NOMO-1 treated with dmso at 0.1 percent for 144 hours (cell line): ENCODE data around the gene FRMD4A.
A peak's percentile ranks its signal among the peaks of the same experiment; 100 is the strongest.
"Not testable (repeated sequence)": the region's sequence is repeated elsewhere in the genome, so short reads cannot be mapped to it uniquely, and the experiment has no call there.

Experiments
- DNase-seq: peaks from one replicate; lab custom pipeline; 2025; ENCODE audit not compliant: unreplicated experiment; lab: John Stamatoyannopoulos, UW

Gene FRMD4A

DNA sequence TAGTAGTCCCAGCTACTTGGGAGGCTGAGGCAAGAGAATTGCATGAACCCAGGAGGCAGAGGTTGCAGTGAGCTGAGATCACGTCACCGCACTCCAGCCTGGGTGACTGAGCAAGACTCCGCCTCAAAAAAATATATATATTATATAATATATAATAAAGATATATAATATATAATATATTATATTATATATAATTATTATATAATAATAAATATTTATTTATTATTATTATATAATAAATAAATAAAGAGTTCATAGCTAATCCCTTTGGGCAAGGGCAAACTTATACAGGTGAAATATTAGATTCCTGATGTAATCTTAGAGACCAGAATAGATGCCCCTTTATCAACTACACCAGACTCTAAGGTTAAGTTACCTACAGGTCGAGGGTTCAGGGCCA is 558.7 kb downstream of the FRMD4A start:
- no peak for DNase-seq

DNA sequence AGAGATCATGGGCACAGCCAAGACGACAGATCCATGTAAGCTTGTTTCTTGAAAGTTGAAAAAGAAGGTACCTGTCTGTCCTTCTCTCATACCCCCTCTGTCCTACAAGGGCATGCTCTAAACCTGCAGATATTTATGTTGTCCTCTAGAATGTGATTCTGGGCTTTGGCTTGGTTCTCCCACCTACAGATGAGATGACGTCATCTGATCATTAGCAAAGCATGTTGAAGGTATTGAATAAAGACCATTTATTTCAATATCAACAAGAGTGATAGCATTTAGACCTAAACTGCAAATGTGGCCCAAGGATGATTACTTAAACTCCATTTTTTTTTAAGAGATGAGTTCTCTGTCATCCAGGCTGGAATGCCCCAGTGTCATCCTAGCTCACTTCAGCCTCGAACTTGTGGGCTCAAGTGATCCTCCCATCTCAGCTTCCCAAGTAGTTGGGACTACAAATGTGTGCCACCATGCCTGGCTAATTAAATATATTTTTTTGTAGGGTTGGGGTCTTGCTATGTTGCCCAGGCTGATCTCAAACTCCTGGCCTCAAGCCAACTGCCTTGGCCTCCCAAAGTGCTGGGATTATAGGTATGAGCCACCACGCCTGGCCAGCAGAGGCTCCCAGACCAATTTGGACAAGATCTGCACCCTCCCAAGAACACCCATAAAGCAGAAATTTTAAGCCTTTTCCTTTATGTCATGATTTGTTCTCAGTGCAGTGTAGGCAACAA is 559.8 kb downstream of the FRMD4A start:
- no peak for DNase-seq

DNA sequence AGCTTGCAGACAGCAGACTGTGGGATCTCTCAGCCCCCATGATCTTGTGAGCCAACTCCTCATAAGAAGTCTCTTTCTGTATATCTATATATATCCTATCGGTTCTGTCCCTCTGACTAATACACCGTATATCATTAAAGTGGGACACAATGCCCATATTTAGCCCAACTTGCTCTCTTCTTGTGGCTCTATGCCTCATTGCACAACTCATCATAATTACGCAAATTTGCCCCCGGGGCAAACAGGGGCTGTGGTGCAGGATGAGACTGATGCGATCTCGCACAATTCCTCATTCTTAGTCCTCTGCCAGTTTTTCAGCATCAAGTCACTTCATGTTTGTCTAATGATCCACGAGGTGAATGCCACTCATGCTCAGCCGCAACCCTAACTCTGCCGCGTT is 560.8 kb downstream of the FRMD4A start:
- peak; percentile 85 for DNase-seq

DNA sequence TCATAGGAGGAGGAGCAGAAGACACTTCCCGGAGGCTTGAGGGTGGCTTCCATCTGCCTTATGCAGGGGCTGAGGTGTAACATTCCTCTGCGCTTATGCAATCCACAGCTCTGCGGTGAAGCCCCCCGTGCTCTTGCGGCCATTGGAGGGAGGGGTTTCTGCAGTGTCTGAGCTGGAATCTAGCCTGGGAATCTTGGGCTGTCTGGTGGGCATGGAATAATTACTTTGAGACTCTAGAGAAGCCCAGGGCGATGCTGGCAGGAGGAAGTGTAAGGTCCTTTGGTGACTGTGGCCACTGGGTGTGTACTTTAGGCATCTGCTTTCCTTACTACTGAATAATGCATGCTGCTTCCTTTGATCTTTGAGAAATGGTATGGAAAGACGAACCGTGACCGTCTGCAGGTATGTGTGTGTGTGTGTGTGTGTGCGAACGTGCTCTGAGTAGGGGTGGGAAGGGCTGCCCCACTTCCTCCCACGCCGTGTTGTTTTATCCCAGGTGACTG is 563.0 kb downstream of the FRMD4A start:
- no peak for DNase-seq

DNA sequence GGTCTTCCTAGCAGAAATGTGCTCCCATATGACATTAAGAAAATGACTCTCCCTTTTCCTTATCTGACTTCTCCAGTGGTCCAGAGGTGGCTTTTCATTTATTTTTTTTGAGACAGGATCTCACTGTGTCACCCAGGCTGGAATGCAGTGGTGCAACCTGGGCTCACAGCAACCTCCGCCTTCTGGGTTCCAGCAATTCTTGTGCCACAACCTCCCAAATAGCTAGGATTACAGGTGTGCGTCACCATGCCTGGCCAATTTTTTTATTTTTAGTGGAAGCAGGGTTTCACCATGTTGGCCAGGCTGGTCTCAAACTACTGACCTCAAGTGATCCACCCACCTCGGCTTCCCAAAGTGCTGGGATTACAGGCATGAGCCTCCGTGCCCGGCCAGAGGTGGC is 563.6 kb downstream of the FRMD4A start:
- DNase-seq: not testable (repeated sequence)

DNA sequence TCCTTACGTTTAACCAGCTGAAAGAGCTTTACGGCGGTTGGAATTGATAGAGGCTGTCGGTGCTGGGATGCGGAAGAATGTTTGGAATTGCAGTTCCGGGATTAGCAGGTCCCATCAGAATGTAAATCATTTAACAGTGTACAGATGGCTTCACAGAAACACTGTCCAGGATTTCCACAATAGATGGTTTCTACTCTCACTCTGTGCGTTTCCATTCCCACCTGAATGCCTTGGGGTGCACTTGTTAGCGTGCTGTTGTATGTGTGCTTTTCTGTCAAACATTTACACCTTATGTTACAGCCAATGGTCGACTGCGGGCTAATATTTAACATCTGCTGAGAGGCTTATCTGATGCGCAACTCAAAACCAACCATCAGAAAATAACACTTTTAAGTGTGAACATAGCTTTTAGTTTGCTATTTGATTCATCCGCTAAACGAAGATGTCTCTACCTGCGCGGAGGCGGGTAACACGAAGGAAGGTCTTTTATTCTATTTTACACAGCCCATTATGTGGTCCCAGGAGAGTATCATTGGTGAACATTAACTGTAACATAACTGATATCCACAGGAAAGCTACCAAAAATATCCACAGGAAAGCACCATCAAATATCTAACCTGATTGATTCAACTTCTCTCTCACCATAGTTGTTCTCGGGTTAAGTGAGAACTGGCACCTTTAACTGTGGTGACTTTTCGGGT is 564.9 kb downstream of the FRMD4A start:
- no peak for DNase-seq

DNA sequence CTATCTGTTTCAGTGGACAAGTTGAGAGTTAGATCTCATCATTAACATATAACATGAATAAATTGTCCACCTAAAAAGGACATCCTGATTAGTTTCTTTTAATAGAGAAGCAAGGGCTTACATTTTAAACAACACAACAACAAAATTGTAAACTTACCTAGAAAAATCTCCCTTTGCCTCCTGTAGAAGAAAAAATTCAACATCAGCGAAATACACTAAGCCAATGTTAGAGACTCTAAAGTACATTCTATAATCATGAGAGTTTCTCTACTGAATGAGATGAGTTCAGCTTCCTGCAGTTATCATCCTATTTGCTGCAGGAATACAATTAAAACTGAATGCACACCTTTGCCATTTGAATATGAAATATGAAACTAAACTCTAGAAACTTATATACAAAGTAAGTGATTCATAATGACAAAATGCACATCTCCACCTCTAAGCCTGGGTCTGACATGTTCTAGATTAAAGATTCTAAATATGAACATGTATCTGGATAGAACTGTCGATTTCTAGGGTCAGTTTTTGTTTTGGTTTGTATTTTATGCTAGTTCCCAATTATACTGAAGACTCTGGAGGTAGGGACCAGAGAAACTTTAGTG is 569.1 kb downstream of the FRMD4A start:
- DNase-seq: no peak

DNA sequence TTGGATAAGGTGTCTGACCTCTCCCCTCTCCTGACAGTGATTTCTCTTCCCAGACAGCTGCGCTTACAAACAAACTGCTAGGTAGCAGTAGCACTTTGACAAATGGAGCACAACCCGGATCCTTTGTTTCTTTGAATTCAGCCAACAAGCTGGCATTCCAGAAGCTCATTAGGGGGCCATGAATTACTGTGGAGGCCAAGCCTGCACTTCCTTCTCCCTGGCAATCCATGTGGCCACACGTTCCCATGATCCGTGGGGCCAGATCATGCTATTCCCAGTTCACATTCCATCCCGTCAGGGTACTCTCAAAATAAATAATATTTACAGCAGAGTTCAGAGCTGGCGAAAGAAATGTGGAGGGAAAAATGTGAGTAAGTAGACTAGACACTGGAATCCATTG is 571.6 kb downstream of the FRMD4A start:
- no peak for DNase-seq

DNA sequence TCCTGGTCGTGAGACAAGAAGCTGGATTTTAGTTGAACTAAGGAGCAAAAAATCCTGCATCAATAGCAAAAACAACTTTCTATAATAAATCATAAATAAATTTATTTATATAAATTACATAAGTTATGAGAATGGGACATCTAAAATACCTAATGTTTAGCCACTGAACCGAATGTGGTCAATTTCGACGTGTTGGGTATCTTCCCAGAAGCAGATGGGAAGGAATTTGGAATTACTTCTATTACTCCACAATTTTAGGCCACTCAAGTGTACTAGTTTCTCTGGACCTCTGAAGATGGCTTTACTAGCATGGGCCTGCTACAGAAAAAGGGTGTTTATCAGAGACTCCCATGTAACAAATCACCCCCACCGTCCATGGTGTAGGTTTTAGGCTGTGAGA is 572.0 kb downstream of the FRMD4A start:
- no peak for DNase-seq

DNA sequence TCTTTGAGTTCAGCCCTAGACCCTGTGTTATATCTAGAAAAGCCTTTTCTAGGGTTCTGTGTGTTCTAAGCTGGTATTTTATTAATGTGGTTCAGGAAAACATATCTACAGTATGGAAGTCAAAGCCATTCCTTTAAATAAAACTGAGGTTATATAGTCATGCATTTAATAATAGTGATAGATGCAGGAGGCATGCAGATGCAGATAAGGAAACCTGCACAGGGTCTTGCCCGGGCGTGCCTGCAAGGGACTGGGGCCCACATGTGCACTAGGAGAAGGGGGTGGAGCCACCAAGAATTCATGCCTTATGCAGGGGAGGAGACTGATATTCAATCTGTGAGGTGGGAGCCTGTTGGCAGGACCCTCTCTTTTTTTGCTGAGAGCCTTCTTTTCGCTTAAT is 572.4 kb downstream of the FRMD4A start:
- no peak for DNase-seq

DNA sequence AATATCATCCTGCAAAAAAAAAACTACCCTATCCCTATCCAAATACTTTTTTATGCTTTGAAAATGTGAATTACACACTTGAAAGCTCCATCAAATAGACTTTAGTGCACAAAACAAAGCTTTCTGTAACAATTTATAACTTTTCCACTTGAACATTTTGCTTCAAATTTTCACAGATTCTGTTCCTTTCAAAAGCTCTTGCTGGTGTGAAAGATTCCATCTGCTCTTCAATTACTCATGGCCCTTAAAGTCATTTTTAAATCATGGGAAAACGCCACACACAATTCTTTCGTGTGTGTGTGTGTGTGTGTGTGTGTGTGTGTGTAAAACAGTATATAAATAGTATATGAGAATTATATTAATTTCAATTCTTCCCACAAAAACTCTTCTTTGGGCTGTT is 576.4 kb downstream of the FRMD4A start:
- DNase-seq: no peak

DNA sequence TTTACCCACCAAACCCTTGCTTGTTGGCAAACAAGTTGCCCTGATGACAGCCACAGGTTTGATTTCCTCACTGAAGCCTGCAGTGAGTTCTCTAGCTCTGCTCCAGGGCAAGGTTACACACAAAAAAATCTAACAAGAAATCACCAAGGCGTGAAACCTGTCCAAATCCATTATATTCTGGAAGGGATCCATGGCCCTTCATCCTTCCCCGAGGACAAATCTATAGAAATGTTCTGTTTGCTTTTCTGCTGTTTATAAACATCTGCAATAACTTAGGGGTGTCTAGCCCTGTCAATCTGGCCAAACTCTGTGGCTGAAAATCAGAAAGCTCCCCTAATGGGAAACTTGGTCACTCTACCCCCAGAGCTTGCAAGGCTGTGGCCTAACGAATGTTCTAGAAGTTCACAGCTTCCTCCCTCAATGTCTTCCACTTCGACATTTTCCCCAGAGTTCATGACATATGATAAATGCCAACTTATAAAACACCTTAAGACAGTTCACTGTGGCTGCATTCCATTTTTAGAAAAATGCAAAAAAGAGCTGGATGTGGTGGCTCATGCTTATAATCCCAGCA is 579.4 kb downstream of the FRMD4A start:
- no peak for DNase-seq

DNA sequence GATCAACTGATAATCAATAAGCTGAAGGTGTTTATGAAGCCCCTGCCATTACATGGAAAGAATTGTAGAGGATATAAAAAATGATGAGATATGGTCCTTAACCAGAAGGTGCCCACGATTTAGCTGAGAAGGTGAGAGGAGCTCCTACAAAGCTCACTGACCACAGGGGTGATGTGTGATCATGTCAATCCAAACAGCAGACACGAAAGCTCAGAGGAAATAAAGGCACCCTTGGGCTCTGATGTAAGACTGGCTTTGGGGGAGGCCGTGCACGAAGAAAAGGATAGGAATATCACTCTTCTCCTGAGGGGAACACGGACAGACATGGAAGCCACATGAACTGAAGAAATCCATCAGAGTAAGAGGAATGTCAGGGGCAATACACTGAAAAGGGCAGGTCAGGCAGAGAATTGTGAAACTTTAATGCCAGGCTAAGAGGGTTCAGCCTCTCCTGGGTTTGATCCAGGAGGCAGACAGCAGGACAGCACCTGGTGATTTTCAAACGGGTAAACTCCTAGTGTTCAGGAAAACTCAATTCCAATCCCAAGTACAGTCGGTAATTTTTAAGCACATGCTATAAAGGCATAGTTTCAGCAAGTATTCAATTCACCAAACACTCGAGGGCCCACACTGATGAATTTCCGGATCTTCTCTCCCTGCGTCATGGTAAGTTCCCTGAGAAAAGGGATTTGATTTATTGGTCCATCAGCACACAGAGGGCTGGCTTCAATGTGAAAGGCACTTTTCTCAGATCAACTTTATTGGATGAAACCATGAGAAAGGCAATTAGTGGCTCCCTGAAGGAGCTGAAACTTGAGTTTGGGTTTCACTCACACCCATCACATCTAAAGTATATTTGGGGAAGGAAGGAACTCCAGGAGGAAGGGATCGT is 580.2 kb downstream of the FRMD4A start:
- no peak for DNase-seq

DNA sequence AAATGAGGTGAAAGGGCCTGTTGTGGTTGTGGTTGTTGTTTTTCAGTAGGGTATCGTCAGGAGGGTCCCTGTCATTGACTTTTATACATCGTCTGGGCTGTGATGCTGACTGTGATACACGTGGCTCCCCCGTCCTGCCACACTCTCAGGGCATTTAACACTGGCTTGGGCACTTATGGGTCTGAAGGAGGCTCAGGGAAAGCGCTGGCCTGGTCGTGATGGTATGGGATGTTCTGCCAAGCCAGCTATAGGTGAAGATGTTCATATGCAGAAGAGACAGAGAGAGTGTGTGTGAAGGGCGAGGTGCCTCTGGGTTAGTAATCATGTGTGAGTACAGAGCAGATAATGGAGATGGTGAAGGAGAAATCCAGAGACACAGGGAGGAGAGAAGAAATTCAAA is 585.5 kb downstream of the FRMD4A start:
- no peak for DNase-seq

DNA sequence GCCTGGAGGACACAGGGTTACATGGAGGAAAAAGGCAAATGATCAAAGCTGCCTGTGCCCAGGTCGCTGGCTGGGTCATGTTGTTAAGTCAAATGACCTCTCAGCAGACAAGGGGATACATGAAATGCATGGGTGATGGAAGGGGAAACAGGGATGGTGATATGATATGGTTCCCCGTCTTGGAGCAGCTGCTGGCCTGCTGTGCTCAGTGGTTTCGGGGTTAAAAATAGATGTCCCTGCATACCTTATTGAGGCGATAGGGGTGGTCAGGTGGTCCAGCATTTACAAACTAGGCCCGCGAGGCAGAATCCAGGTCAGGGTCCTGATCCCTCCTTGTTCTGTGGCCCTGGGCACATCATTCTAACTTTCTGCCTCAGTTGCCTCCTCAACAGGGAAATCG is 586.8 kb downstream of the FRMD4A start:
- no peak for DNase-seq

DNA sequence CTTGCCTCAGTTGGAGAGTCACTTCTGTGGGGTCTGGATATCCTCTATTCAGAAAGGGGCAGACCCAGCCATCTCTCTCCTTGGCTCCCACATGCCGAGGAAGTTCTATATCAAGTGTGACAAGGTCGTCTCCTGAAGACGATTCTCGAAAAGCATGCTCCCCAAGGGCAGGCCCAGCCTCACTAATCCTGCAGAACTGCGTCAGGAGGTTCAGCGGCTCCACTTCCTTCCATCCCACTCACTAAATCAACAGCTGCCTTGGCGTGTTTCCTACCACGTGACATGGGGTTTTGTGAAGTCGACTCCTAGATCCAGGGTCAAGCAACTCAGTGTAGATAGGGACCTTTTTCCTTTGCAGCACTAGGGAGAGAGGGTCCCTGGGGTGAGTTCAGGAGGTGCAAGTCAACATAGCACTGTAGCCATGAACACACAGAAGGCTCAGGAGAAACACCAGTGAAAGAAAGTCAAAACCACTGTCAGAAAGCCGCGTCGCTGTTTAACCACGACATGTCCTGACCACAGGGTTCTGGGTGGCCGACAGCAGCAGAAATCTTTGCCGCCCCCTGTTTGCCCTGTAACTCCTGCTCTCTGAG is 587.5 kb downstream of the FRMD4A start:
- DNase-seq: no peak

DNA sequence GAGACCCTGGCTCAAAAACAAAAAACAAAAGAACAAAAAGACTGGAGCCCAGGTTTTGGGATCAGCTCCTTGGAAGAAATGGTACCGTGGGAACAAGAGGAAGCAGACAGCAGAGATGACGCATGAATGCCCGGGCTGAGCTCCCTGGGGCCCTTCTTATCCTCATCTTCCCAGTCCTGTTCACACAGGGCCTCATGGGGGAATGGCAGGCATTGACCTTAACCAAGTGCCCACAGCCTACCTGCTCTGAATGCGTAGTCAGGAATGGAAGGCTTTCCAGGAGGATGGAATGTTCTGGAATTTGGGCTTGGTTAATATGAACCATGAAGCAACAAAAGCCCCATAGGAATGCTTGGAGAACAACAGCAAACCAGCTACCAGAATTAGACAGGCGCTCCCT is 589.3 kb downstream of the FRMD4A start:
- DNase-seq: no peak

DNA sequence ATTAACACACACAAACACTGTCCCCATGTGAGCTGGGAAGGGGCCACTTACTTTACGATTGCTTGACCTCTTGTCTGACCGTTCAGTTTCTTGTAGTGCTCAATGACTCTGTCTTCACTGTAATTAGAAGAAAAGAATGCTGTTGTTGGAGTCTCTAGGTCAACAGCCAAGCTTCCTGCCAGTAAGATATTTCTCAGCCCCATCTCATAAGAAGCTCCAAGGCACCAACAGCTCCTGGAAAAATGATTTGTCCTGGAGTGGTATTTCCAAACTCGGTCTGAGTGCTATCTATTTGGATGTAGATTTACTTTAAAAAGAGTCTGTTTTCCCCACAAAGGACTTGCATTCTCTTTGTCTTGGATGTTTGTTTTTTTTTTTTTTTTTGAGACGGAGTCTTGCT is 590.3 kb downstream of the FRMD4A start:
- DNase-seq: no peak

DNA sequence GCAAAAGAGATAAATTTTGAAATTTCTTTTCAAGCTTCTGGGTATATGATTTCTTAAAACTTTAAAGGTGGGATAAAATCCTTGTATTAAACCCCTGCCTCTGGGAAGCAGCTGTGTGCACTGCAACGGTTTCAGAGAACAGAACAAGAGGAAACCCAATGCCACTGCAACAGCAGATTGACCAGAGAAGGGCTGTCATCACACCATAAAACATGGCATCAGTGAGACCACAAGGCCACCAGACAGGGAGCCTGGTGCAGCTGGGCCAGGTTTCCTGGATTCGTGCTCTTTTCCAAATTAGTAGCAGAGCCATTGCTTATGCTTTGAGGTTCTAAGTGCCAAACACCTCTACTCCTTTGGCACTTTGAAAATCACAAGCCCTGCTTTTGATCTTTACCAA is 591.5 kb downstream of the FRMD4A start:
- DNase-seq: no peak

DNA sequence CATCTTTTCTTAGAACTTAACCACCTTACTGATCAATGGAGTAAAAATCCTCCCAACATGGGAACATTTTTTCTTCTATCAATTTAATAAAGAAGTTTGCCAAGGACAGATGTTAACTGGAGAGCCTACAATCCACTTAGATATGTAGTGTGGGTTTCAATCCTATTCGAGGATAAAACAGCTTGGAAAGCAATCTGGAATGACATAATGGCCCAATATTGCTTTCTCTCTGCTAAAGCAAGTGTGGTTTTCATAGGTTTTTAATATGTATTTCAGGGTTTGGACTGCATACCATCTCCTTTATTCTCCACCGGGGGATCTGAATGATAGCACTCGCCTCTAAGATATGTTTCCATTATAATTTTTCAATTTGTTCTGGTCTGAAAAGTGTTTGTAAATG is 594.2 kb downstream of the FRMD4A start:
- no peak for DNase-seq

DNA sequence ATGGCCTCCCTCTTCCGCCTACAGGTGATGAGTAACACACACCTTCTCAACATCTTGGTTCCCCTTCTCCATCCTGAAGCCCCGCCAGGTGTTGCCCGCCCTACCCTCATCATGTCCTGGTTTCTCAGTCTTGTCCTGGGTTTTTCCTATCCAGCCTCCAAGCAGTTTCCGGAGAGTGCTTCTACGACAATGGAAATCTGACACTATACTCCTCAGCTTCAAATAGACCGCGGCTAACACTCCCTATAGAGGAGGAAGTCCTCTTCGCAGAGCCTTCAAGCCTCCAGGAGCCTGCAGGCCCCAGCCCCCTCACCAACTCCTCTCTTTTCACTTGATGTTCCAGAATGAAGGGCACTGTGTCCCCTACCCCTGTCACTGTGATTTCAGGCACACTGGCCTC is 596.6 kb downstream of the FRMD4A start:
- DNase-seq: no peak
